Measurements from ENCODE around the gene KDM7A. TPM values are rescaled to one million over a fixed set of nuclear protein-coding genes. Genes with fewer than 3 reads are reported as not detected.

The KDM7A gene
- total RNA-seq, 2 experiments from 2014 or later, result 3.3 TPM

DNA sequence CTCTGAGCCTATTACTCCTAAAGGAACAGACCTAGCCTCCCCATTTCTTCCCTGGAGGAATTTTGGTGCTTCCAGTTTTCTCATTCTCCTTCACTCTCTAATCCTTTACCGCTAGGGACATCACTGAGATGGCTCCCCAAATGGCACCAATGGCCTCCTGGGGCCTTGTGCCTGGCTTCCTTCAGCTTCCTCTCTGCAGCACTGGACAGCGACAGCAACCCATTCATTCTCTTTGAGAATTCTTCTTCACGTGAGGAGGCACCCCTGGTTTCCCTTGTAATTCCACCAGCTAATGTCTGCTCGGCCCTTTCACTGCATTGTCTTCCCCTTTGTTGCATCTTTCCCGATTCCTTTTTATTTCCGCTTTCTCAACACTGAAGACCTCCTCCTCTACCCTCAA lies 24.6 kb upstream of the KDM7A start:
- H3K79me2 ChIP-seq (ENCODE audit: insufficient read depth, low read depth, low read length), result no peaks in the 10 kb centered on the region
- H3K9me3 ChIP-seq (ENCODE audit: low read length), result peaks cover 11% of the 10 kb centered on the region
- BruUV-seq (replicated peaks), result no TSS peak
- H2AFZ ChIP-seq (ENCODE audit: low read length), result no peak overlapping the region
- H3K9me2 ChIP-seq (ENCODE audit: insufficient read depth, low read length), result no peaks in the 10 kb centered on the region
- intact Hi-C loops (cut with micrococcal nuclease; ENCODE audit: unreplicated experiment), result no loop called here
- no peaks in the 10 kb centered on the region for H4K20me1 ChIP-seq (ENCODE audit: insufficient read depth, low read length)
- CTCF ChIA-PET (ENCODE audit: unreplicated experiment), result no interaction called here
- TF ChIP-seq, protein P1, sequence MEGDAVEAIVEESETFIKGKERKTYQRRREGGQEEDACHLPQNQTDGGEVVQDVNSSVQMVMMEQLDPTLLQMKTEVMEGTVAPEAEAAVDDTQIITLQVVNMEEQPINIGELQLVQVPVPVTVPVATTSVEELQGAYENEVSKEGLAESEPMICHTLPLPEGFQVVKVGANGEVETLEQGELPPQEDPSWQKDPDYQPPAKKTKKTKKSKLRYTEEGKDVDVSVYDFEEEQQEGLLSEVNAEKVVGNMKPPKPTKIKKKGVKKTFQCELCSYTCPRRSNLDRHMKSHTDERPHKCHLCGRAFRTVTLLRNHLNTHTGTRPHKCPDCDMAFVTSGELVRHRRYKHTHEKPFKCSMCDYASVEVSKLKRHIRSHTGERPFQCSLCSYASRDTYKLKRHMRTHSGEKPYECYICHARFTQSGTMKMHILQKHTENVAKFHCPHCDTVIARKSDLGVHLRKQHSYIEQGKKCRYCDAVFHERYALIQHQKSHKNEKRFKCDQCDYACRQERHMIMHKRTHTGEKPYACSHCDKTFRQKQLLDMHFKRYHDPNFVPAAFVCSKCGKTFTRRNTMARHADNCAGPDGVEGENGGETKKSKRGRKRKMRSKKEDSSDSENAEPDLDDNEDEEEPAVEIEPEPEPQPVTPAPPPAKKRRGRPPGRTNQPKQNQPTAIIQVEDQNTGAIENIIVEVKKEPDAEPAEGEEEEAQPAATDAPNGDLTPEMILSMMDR (conservative IDR thresholded peaks at IDR 0.05; ENCODE audit: low read length), result no peak
- TF ChIP-seq EZH2phosphoT487 (IDR thresholded peaks at IDR 0.05; ENCODE audit: borderline replicate concordance, low read depth, low read length), result no peak
- POLR2A ChIA-PET, result interaction anchor here (0.7 kb wide), 1 partner anchor 161 kb away, joined by 3 read pairs; no protein-coding TSS in a partner anchor
- no peak overlapping the region for H3K27ac ChIP-seq (ENCODE audit: low read depth, low read length, poor library complexity, severe bottlenecking)
- DNase-seq (ENCODE audit: low spot score), result no peak
- H3K4me1 ChIP-seq (ENCODE audit: insufficient read depth, low read length, poor library complexity, severe bottlenecking), result peaks cover 4% of the 10 kb centered on the region
- H3K4me3 ChIP-seq (ENCODE audit: low read depth, low read length, poor library complexity, severe bottlenecking), result no peak overlapping the region
- H3K36me3 ChIP-seq (ENCODE audit: insufficient read depth, low read length), result no peaks in the 10 kb centered on the region
- no peak overlapping the region for H3K4me2 ChIP-seq (ENCODE audit: low read length)

DNA sequence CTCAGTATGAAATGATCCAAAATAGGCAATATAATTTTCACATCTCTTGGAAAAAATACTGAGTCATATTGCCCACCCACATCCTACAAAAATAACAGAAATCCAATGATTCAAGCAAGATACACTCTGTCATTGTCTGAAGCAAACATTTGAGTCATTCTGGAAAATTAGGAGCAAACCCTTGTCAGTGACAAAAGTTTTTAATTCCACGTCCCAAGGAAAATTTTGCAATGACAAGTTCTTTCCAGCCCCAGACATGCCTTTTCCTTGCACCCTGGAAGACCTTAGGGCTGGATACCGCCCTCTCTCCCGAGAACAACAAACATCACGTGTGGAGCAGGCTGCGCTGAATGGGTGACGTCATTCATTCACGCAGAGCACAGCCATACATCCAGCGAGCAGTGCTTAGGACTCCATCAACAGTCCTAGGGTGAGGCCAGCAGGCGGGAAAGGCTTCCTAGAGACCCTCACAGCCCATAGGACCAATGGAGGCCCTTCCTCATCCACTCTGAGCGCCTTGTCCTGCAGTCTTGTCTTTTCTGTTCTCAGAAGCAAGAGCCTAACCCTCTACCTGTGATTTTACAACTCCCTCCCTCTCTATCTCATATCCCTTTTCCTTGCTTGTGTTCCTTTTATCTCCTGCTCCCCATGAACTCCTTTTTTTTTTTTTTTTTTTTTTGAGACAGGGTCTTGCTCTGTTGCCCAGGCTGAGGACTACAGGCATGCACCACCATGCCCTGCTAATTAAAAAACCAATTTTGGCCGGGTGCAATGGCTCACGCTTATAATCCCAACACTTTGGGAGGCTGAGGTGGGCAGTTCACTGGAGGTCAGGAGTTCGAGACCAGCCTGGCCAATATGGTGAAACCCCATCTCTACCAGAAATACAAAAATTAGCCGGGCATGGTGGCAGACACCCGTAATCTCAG lies 23.5 kb upstream of the KDM7A start:
- CTCF ChIA-PET (ENCODE audit: unreplicated experiment), result no interaction called here
- H3K9me3 ChIP-seq (ENCODE audit: low read length), result peaks cover 11% of the 10 kb centered on the region
- BruUV-seq (replicated peaks), result no TSS peak
- no peaks in the 10 kb centered on the region for H3K79me2 ChIP-seq (ENCODE audit: insufficient read depth, low read depth, low read length)
- no peaks in the 10 kb centered on the region for H3K9me2 ChIP-seq (ENCODE audit: insufficient read depth, low read length)
- intact Hi-C loops (cut with micrococcal nuclease; ENCODE audit: unreplicated experiment), result no loop called here
- no peak for DNase-seq (ENCODE audit: low spot score)
- H3K36me3 ChIP-seq (ENCODE audit: insufficient read depth, low read length), result no peaks in the 10 kb centered on the region
- peaks cover 3% of the 10 kb centered on the region for H3K4me1 ChIP-seq (ENCODE audit: insufficient read depth, low read length, poor library complexity, severe bottlenecking)
- POLR2A ChIA-PET, result interaction anchor here (0.6 kb wide), 1 partner anchor 100 kb away, joined by 3 read pairs; no protein-coding TSS in a partner anchor
- no peak overlapping the region for H3K4me2 ChIP-seq (ENCODE audit: low read length)
- no peak for TF ChIP-seq EZH2phosphoT487 (IDR thresholded peaks at IDR 0.05; ENCODE audit: borderline replicate concordance, low read depth, low read length)
- TF ChIP-seq, protein P1 (conservative IDR thresholded peaks at IDR 0.05; ENCODE audit: low read length), result no peak
- no peak overlapping the region for H3K4me3 ChIP-seq (ENCODE audit: low read depth, low read length, poor library complexity, severe bottlenecking)
- no peaks in the 10 kb centered on the region for H4K20me1 ChIP-seq (ENCODE audit: insufficient read depth, low read length)
- no peak overlapping the region for H3K27ac ChIP-seq (ENCODE audit: low read depth, low read length, poor library complexity, severe bottlenecking)
- H2AFZ ChIP-seq (ENCODE audit: low read length), result no peak overlapping the region

DNA sequence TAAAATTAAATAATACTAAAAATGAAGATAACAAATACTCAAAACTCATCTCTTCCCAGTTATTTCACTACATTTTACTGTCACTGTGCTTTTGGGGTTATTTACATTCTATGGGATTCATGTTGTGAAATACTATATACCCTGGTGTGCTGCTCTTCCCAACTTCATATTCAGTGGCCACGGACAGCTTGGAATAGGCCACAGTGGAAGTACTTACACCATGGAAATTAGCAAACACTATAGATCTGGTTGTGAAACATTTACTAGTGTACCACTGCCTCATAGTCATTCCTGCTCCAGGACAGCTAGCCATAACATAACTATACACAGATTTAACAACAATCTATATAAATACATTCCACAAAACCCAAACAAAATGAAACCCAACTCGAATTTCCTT lies 21.2 kb upstream of the KDM7A start:
- BruUV-seq (replicated peaks), result no TSS peak
- TF ChIP-seq EZH2phosphoT487 (IDR thresholded peaks at IDR 0.05; ENCODE audit: borderline replicate concordance, low read depth, low read length), result no peak
- H3K4me2 ChIP-seq (ENCODE audit: low read length), result no peak overlapping the region
- no peaks in the 10 kb centered on the region for H3K79me2 ChIP-seq (ENCODE audit: insufficient read depth, low read depth, low read length)
- no peak overlapping the region for H3K27ac ChIP-seq (ENCODE audit: low read depth, low read length, poor library complexity, severe bottlenecking)
- H3K4me3 ChIP-seq (ENCODE audit: low read depth, low read length, poor library complexity, severe bottlenecking), result no peak overlapping the region
- no peaks in the 10 kb centered on the region for H3K9me3 ChIP-seq (ENCODE audit: low read length)
- ChIA-PET CTCF (ENCODE audit: unreplicated experiment) (interaction anchor here (1.3 kb wide), 1 partner anchor 14 kb away, joined by 3 read pairs; no protein-coding TSS in a partner anchor), POLR2A (no interaction called here)
- DNase-seq (ENCODE audit: low spot score), result no peak
- peaks cover 5% of the 10 kb centered on the region for H3K4me1 ChIP-seq (ENCODE audit: insufficient read depth, low read length, poor library complexity, severe bottlenecking)
- H4K20me1 ChIP-seq (ENCODE audit: insufficient read depth, low read length), result no peaks in the 10 kb centered on the region
- no peak overlapping the region for H2AFZ ChIP-seq (ENCODE audit: low read length)
- intact Hi-C loops (cut with micrococcal nuclease; ENCODE audit: unreplicated experiment), result no loop called here
- no peaks in the 10 kb centered on the region for H3K9me2 ChIP-seq (ENCODE audit: insufficient read depth, low read length)
- H3K36me3 ChIP-seq (ENCODE audit: insufficient read depth, low read length), result no peaks in the 10 kb centered on the region

Data from OCI-LY7 (cell line).